ENCODE data around the gene RSRC1. TPM values are rescaled to one million over a fixed set of nuclear protein-coding genes. Genes with fewer than 3 reads are reported as not detected.

Gene RSRC1
- total and polyA plus RNA-seq, 4 experiments from 2014 or later: 23.4 to 35.7 (median 33.7) TPM

- Histone ChIP-seq H3K4me3 (ENCODE audit: low read length in 2 of 2) (no peak overlapping the region), H3K36me3 (ENCODE audit: insufficient read depth, low read length) (no peaks in the 10 kb centered on the region), H3K27ac (ENCODE audit: low read depth, low read length) (no peak overlapping the region), H3K9me3 (ENCODE audit: control insufficient read depth in 1 of 2, low read length in 2 of 2) (no peaks in the 10 kb centered on the region), H3K27me3 (ENCODE audit: insufficient read depth, low read length) (no peaks in the 10 kb centered on the region), H3K4me1 (ENCODE audit: insufficient read depth, low read length) (no peaks in the 10 kb centered on the region)
- Mint-ChIP-seq H3K9me3 (peaks cover 15 to 78% (median 54%) of the 10 kb centered on the region in 8 donors), H3K4me3 (no peak overlapping the region), H3K27ac (no peak overlapping the region), H3K4me1 (peaks cover 0 to 9% (median 6%) of the 10 kb centered on the region in 4 donors), H3K27me3 (no peaks in the 10 kb centered on the region), H3K36me3 (peaks cover 70 to 86% of the 10 kb centered on the region in 2 donors)
- no peak for DNase-seq
- CTCF ChIA-PET (ENCODE audit: partially characterized antibody): no interaction called here
- POLR2A ChIA-PET (ENCODE audit: partially characterized antibody): no interaction called here
- intact Hi-C loops (cut with micrococcal nuclease): no loop called here
These were observed 139.3 kb downstream of the RSRC1 start for GRCh38 chr3:158249183-158249582.

- no peaks in the 10 kb centered on the region for H3K9me3 ChIP-seq (ENCODE audit: control insufficient read depth in 1 of 2, low read length in 2 of 2)
- ChIA-PET POLR2A (ENCODE audit: partially characterized antibody) (no interaction called here), CTCF (ENCODE audit: partially characterized antibody) (no interaction called here)
- Mint-ChIP-seq H3K36me3 (peaks cover 60 to 76% of the 10 kb centered on the region in 2 donors), H3K27me3 (no peaks in the 10 kb centered on the region), H3K27ac (peak overlapping the region in 1 of 7 donors; percentile 10), H3K4me1 (peaks cover 3 to 17% (median 11%) of the 10 kb centered on the region in 4 donors), H3K4me3 (no peak overlapping the region), H3K9me3 (peaks cover 5 to 52% (median 34%) of the 10 kb centered on the region in 8 donors)
- no peak overlapping the region for H3K27ac ChIP-seq (ENCODE audit: low read depth, low read length)
- H3K4me1 ChIP-seq (ENCODE audit: insufficient read depth, low read length): no peaks in the 10 kb centered on the region
- H3K36me3 ChIP-seq (ENCODE audit: insufficient read depth, low read length): no peaks in the 10 kb centered on the region
- no peak for DNase-seq
- H3K4me3 ChIP-seq (ENCODE audit: low read length in 2 of 2): no peak overlapping the region
- intact Hi-C loops (cut with micrococcal nuclease): no loop called here
- H3K27me3 ChIP-seq (ENCODE audit: insufficient read depth, low read length): no peaks in the 10 kb centered on the region
These were observed 148.7 kb downstream of the RSRC1 start for GRCh38 chr3:158258619-158259018.

- CTCF ChIA-PET (ENCODE audit: partially characterized antibody): no interaction called here
- H3K36me3 Mint-ChIP-seq: peaks cover 65 to 76% of the 10 kb centered on the region in 2 donors
- no peaks in the 10 kb centered on the region for H3K9me3 ChIP-seq (ENCODE audit: control insufficient read depth in 1 of 2, low read length in 2 of 2)
These were observed 150.5 kb downstream of the RSRC1 start for GRCh38 chr3:158260392-158260791.

GRCh38 chr3:158261371-158261991 lies 151.6 kb downstream of the RSRC1 start:
- H3K36me3 ChIP-seq (ENCODE audit: insufficient read depth, low read length): no peaks in the 10 kb centered on the region
- ChIA-PET POLR2A (ENCODE audit: partially characterized antibody) (no interaction called here), CTCF (ENCODE audit: partially characterized antibody) (no interaction called here)
- H3K4me3 ChIP-seq (ENCODE audit: low read length in 2 of 2): no peak overlapping the region
- H3K4me1 ChIP-seq (ENCODE audit: insufficient read depth, low read length): no peaks in the 10 kb centered on the region
- H3K27ac ChIP-seq (ENCODE audit: low read depth, low read length): no peak overlapping the region
- Mint-ChIP-seq H3K27ac (no peak overlapping the region), H3K27me3 (no peaks in the 10 kb centered on the region), H3K36me3 (peaks cover 61 to 71% of the 10 kb centered on the region in 2 donors), H3K4me3 (no peak overlapping the region), H3K9me3 (peaks cover 5 to 55% (median 29%) of the 10 kb centered on the region in 8 donors), H3K4me1 (peaks cover 1 to 7% (median 5%) of the 10 kb centered on the region in 4 donors)
- peaks cover 0 to under 1% of the 10 kb centered on the region in 2 donors for H3K9me3 ChIP-seq (ENCODE audit: control insufficient read depth in 1 of 2, low read length in 2 of 2)
- DNase-seq: no peak
- H3K27me3 ChIP-seq (ENCODE audit: insufficient read depth, low read length): no peaks in the 10 kb centered on the region
- intact Hi-C loops (cut with micrococcal nuclease): no loop called here

More at GRCh38 chr3:158260392-158260791, 150.5 kb downstream of the RSRC1 start:
- Mint-ChIP-seq H3K4me3 (no peak overlapping the region), H3K27me3 (no peaks in the 10 kb centered on the region), H3K9me3 (peaks cover 5 to 59% (median 37%) of the 10 kb centered on the region in 8 donors), H3K4me1 (peaks cover 3 to 17% (median 11%) of the 10 kb centered on the region in 4 donors), H3K27ac (no peak overlapping the region)
- no peak for DNase-seq
- Histone ChIP-seq H3K36me3 (ENCODE audit: insufficient read depth, low read length) (no peaks in the 10 kb centered on the region), H3K27ac (ENCODE audit: low read depth, low read length) (no peak overlapping the region), H3K4me3 (ENCODE audit: low read length in 2 of 2) (no peak overlapping the region), H3K4me1 (ENCODE audit: insufficient read depth, low read length) (no peaks in the 10 kb centered on the region), H3K27me3 (ENCODE audit: insufficient read depth, low read length) (no peaks in the 10 kb centered on the region)
- POLR2A ChIA-PET (ENCODE audit: partially characterized antibody): no interaction called here
- intact Hi-C loops (cut with micrococcal nuclease): no loop called here

- Mint-ChIP-seq H3K4me3 (no peak overlapping the region), H3K27me3 (no peaks in the 10 kb centered on the region), H3K27ac (no peak overlapping the region), H3K4me1 (peaks cover 0 to 7% (median under 1%) of the 10 kb centered on the region in 4 donors), H3K36me3 (peaks cover 59 to 68% of the 10 kb centered on the region in 2 donors), H3K9me3 (peaks cover 3 to 64% (median 33%) of the 10 kb centered on the region in 8 donors)
- no peak overlapping the region for H3K4me3 ChIP-seq (ENCODE audit: low read length in 2 of 2)
- H3K36me3 ChIP-seq (ENCODE audit: insufficient read depth, low read length): no peaks in the 10 kb centered on the region
- no peak for DNase-seq
- POLR2A ChIA-PET (ENCODE audit: partially characterized antibody): no interaction called here
- no peak overlapping the region for H3K27ac ChIP-seq (ENCODE audit: low read depth, low read length)
- peaks cover 0 to 11% of the 10 kb centered on the region in 2 donors for H3K9me3 ChIP-seq (ENCODE audit: control insufficient read depth in 1 of 2, low read length in 2 of 2)
- no peaks in the 10 kb centered on the region for H3K4me1 ChIP-seq (ENCODE audit: insufficient read depth, low read length)
- intact Hi-C loops (cut with micrococcal nuclease): no loop called here
- CTCF ChIA-PET (ENCODE audit: partially characterized antibody): no interaction called here
- H3K27me3 ChIP-seq (ENCODE audit: insufficient read depth, low read length): no peaks in the 10 kb centered on the region
These were observed 155.0 kb downstream of the RSRC1 start for GRCh38 chr3:158264894-158265293.

GRCh38 chr3:158267015-158267414 lies 157.1 kb downstream of the RSRC1 start:
- H3K4me1 ChIP-seq (ENCODE audit: insufficient read depth, low read length): no peaks in the 10 kb centered on the region
- H3K9me3 Mint-ChIP-seq: peaks cover 0 to 63% (median 33%) of the 10 kb centered on the region in 8 donors
- no peaks in the 10 kb centered on the region for H3K27me3 ChIP-seq (ENCODE audit: insufficient read depth, low read length)
- CTCF ChIA-PET (ENCODE audit: partially characterized antibody): no interaction called here
- peak overlapping the region in 1 of 8 donors; percentile 15 for H3K4me3 Mint-ChIP-seq
- intact Hi-C loops (cut with micrococcal nuclease): no loop called here
- no peak overlapping the region for H3K27ac Mint-ChIP-seq
- no peak for DNase-seq
- peaks cover 0 to 11% of the 10 kb centered on the region in 2 donors for H3K9me3 ChIP-seq (ENCODE audit: control insufficient read depth in 1 of 2, low read length in 2 of 2)
- POLR2A ChIA-PET (ENCODE audit: partially characterized antibody): no interaction called here
- peaks cover 47 to 64% of the 10 kb centered on the region in 2 donors for H3K36me3 Mint-ChIP-seq
- no peaks in the 10 kb centered on the region for H3K4me1 Mint-ChIP-seq
- no peaks in the 10 kb centered on the region for H3K36me3 ChIP-seq (ENCODE audit: insufficient read depth, low read length)
- no peaks in the 10 kb centered on the region for H3K27me3 Mint-ChIP-seq
- H3K4me3 ChIP-seq (ENCODE audit: low read length in 2 of 2): no peak overlapping the region
- H3K27ac ChIP-seq (ENCODE audit: low read depth, low read length): no peak overlapping the region

- H3K27me3 Mint-ChIP-seq: no peaks in the 10 kb centered on the region
- POLR2A ChIA-PET (ENCODE audit: partially characterized antibody): no interaction called here
- Histone ChIP-seq H3K4me1 (ENCODE audit: insufficient read depth, low read length) (no peaks in the 10 kb centered on the region), H3K9me3 (ENCODE audit: control insufficient read depth in 1 of 2, low read length in 2 of 2) (peaks cover 0 to 11% of the 10 kb centered on the region in 2 donors), H3K27ac (ENCODE audit: low read depth, low read length) (no peak overlapping the region), H3K4me3 (ENCODE audit: low read length in 2 of 2) (no peak overlapping the region), H3K27me3 (ENCODE audit: insufficient read depth, low read length) (no peaks in the 10 kb centered on the region), H3K36me3 (ENCODE audit: insufficient read depth, low read length) (no peaks in the 10 kb centered on the region)
- DNase-seq: no peak
- peaks cover 38 to 73% of the 10 kb centered on the region in 2 donors for H3K36me3 Mint-ChIP-seq
- no peak overlapping the region for H3K27ac Mint-ChIP-seq
- no peak overlapping the region for H3K4me3 Mint-ChIP-seq
- CTCF ChIA-PET (ENCODE audit: partially characterized antibody): no interaction called here
- peaks cover 0 to 44% (median 24%) of the 10 kb centered on the region in 8 donors for H3K9me3 Mint-ChIP-seq
- H3K4me1 Mint-ChIP-seq: no peaks in the 10 kb centered on the region
- intact Hi-C loops (cut with micrococcal nuclease): no loop called here
These were observed 160.1 kb downstream of the RSRC1 start for GRCh38 chr3:158269942-158270341.

Measured in CD4-positive, alpha-beta memory T cell (primary cell).